ENCODE measurements around the gene SLIT3. TPM values are rescaled to one million over a fixed set of nuclear protein-coding genes. Genes with fewer than 3 reads are reported as not detected.

Gene SLIT3
- total RNA-seq, 1 donor from 2014 or later = 52.8 TPM

GRCh38 chr5:168818558-168818957, 482.4 kb downstream of the SLIT3 start:
- H3K27ac ChIP-seq = no peak overlapping the region
- TF ChIP-seq POLR2A (IDR thresholded peaks at IDR 0.05) = no peak
- no peak for TF ChIP-seq POLR2AphosphoS5 (IDR thresholded peaks at IDR 0.05; ENCODE audit: insufficient read depth in 1 of 2, low read depth in 1 of 2)
- TF ChIP-seq CTCF (IDR thresholded peaks at IDR 0.05) = no peak
- DNase-seq (ENCODE audit: extremely low spot score in 2 of 2) = no peak
- H3K4me1 ChIP-seq = peaks cover 12% of the 10 kb centered on the region
- intact Hi-C loops (cut with DNase I) = no loop called here
- no peaks in the 10 kb centered on the region for H3K36me3 ChIP-seq
- no peak overlapping the region for H3K4me3 ChIP-seq
- H3K9me3 ChIP-seq = no peaks in the 10 kb centered on the region
- H3K27me3 ChIP-seq = peaks cover 3% of the 10 kb centered on the region

- TF ChIP-seq POLR2AphosphoS5 (IDR thresholded peaks at IDR 0.05; ENCODE audit: insufficient read depth in 1 of 2, low read depth in 1 of 2) (no peak), POLR2A (IDR thresholded peaks at IDR 0.05) (no peak), CTCF (IDR thresholded peaks at IDR 0.05) (no peak)
- Histone ChIP-seq H3K27ac (no peak overlapping the region), H3K9me3 (no peaks in the 10 kb centered on the region), H3K27me3 (peaks cover 3% of the 10 kb centered on the region), H3K36me3 (no peaks in the 10 kb centered on the region), H3K4me1 (peaks cover 7% of the 10 kb centered on the region), H3K4me3 (no peak overlapping the region)
- DNase-seq (ENCODE audit: extremely low spot score in 2 of 2) = no peak
- intact Hi-C loops (cut with DNase I) = no loop called here
Measured at GRCh38 chr5:168817591-168817990, 483.3 kb downstream of the SLIT3 start.

- no peak for TF ChIP-seq POLR2AphosphoS5 (IDR thresholded peaks at IDR 0.05; ENCODE audit: insufficient read depth in 1 of 2, low read depth in 1 of 2)
- TF ChIP-seq CTCF (IDR thresholded peaks at IDR 0.05) = no peak
- no peak for TF ChIP-seq POLR2A (IDR thresholded peaks at IDR 0.05)
- intact Hi-C loops (cut with DNase I) = no loop called here
- H3K9me3 ChIP-seq = no peaks in the 10 kb centered on the region
- H3K27ac ChIP-seq = no peak overlapping the region
- peaks cover 3% of the 10 kb centered on the region for H3K27me3 ChIP-seq
- no peaks in the 10 kb centered on the region for H3K4me1 ChIP-seq
- H3K36me3 ChIP-seq = no peaks in the 10 kb centered on the region
- no peak overlapping the region for H3K4me3 ChIP-seq
- no peak for DNase-seq (ENCODE audit: extremely low spot score in 2 of 2)
Measured at GRCh38 chr5:168816661-168817060, 484.3 kb downstream of the SLIT3 start.

GRCh38 chr5:168813184-168813968, 487.6 kb downstream of the SLIT3 start:
- H3K27ac ChIP-seq = no peak overlapping the region
- H3K4me3 ChIP-seq = no peak overlapping the region
- peaks cover 3% of the 10 kb centered on the region for H3K27me3 ChIP-seq
- DNase-seq (ENCODE audit: extremely low spot score in 2 of 2) = no peak
- no peaks in the 10 kb centered on the region for H3K4me1 ChIP-seq
- intact Hi-C loops (cut with DNase I) = no loop called here
- no peaks in the 10 kb centered on the region for H3K9me3 ChIP-seq
- no peak for TF ChIP-seq POLR2A (IDR thresholded peaks at IDR 0.05)
- no peak for TF ChIP-seq POLR2AphosphoS5 (IDR thresholded peaks at IDR 0.05; ENCODE audit: insufficient read depth in 1 of 2, low read depth in 1 of 2)
- TF ChIP-seq CTCF (IDR thresholded peaks at IDR 0.05) = no peak
- H3K36me3 ChIP-seq = no peaks in the 10 kb centered on the region

- Histone ChIP-seq H3K9me3 (no peaks in the 10 kb centered on the region), H3K36me3 (no peaks in the 10 kb centered on the region), H3K27me3 (peaks cover 3% of the 10 kb centered on the region), H3K4me1 (no peaks in the 10 kb centered on the region), H3K27ac (no peak overlapping the region), H3K4me3 (no peak overlapping the region)
- intact Hi-C loops (cut with DNase I) = no loop called here
- DNase-seq (ENCODE audit: extremely low spot score in 2 of 2) = no peak
- no peak for TF ChIP-seq CTCF (IDR thresholded peaks at IDR 0.05)
- no peak for TF ChIP-seq POLR2A (IDR thresholded peaks at IDR 0.05)
- TF ChIP-seq POLR2AphosphoS5 (IDR thresholded peaks at IDR 0.05; ENCODE audit: insufficient read depth in 1 of 2, low read depth in 1 of 2) = no peak
Measured at GRCh38 chr5:168810641-168811040, 490.3 kb downstream of the SLIT3 start.
